Midbrain (tissue), 1 donor: ENCODE data around the gene NUAK1.
"Not testable (repeated sequence)": the region's sequence is repeated elsewhere in the genome, so short reads cannot be mapped to it uniquely, and the experiment has no call there.

Experiments used
- DNase-seq: peaks from one replicate; lab custom pipeline; 2025; lab: John Stamatoyannopoulos, UW

NUAK1 gene

GRCh38 chr12:106146987-106147386, 8.2 kb upstream of the NUAK1 start:
- DNase-seq: no peak

GRCh38 chr12:106145539-106146447, 7.0 kb upstream of the NUAK1 start:
- peak; percentile 63 for DNase-seq

GRCh38 chr12:106144847-106145246, 6.1 kb upstream of the NUAK1 start:
- no peak for DNase-seq

GRCh38 chr12:106142591-106143261, 4.0 kb upstream of the NUAK1 start:
- DNase-seq: no peak

DNA sequence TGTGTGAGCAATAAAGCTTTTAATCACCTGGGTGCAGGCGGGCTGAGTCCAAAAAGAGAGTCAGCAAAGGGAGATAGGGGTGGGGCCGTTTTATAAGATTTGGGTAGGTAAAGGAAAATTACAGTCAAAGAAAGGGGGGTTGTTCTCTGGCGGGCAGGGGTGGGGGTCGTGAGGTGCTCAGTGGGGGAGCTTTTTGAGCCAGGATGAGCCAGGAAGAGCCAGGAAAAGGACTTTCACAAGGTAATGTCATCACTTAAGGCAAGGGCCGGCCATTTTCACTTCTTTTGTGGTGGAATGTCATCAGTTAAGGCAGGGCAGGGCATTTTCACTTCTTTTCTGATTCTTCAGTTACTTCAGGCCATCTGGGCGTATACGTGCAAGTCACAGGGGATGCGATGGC, 3.2 kb upstream of the NUAK1 start:
- DNase-seq: not testable (repeated sequence)

GRCh38 chr12:106141452-106141851, 2.7 kb upstream of the NUAK1 start:
- DNase-seq: no peak

GRCh38 chr12:106141003-106141402, 2.2 kb upstream of the NUAK1 start:
- DNase-seq: no peak

GRCh38 chr12:106140223-106140986, 1.7 kb upstream of the NUAK1 start:
- no peak for DNase-seq

DNA sequence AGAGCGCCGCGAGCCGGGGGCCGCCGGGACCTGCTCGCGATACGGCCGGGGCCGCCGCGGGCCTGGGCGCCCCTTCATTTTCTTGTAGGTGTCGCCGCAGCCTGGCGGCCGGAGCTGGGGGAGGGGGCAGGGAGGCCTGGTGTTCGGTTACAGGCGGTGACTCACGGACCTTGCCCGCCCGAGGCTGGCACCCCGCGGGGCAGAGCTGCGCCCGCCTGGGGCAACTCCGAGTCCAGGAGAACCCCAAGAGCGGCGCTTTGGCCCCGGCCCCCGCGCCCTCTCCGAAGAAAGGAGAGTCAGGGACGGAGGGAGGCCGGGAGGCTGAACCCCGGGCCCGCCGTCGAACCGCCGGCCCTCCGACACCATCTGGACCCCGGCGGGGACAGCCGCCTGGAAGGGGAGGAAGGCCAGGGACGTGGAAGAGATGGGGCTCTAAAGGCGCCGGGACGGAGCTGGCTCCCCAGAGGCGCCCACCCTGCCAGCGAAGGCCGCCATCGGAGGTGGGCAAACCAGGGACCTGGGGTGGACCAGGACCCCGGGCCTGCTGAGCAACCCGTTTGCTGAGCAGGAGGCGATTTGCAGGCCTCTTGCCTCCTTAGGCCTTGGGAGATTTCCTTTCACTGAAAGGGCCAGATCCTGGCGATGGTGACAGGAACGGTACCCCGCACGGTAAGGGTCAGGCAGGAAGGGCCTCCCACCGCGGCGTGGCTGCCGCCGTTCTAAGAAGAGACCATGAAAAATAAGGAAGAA, 843 bp upstream of the NUAK1 start:
- DNase-seq: peak; percentile 41

DNA sequence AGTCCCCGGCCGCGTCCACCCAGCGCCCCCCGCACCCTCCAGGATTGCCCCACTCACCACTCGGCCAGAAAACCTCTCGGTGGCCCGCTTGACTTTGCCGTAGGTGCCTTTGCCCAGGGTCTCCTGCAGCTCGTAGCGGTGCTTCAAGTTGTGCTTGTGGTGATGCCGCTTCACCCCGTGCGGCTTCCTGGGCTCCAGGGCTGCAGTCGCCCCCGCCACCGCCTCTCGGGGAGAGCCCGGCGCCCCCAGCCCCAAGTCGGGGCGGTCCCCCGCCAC, 459 bp downstream of the NUAK1 start:
- DNase-seq: no peak

DNA sequence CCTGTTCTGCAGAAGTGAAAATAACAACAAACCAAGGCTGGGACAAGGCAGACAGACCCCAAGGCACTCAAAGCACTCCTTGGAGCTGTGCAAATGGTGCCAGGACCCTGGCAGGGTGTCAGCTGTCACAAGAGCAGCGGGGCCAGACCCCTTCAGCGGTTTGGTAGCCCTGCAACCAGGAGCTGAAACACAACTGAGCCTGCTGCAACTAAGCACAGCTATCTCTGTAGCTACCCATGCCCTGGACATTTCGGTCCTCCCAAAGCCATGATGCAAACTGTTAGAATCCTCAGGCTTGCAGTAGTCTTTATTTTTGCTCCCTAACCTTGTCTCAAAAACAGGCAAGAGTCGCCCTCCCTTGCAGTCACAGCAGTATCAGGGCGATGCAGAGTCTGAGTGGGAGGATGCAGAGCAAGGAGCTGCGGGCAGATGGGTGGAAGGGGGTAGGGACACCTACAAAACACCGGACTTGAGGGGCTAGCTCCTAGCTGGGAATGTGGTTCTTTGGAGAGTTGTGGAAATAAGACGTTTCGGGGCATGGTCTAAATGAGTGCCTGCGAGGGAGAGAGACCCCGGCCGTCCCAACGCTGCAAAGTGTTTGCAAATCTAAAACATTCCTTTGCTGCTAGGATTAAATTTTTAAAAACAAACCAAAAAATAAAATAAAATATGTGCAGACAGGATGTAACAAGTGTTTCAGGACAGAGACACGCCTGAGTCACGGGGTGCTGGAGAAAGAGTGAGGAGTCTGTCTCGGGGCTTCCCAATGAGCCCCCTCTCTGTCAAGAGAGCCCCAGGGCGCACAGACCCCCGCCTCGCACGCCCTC, 1.0 kb downstream of the NUAK1 start:
- DNase-seq: peak; percentile 46

DNA sequence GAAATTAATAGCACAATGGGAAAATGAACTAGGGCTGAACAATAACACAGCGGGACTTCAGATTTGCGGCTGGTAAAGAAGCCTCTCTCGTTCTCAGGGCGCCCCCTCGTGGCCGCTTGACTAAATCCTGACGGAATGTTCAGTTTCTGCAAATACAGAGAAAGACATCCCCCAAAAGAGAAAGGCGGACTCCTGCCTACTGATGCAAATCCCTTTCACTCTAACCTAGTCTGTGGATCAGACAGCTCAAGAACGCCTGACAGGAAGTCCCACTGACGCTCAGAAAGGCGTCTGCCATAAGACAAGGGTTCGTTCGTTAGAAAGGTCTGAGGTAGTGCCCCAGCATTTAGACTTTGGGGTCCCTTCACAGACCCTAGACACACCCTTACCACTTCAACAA, 2.5 kb downstream of the NUAK1 start:
- DNase-seq: peak; percentile 94

GRCh38 chr12:106135781-106136180, 3.0 kb downstream of the NUAK1 start:
- DNase-seq: peak; percentile 61

DNA sequence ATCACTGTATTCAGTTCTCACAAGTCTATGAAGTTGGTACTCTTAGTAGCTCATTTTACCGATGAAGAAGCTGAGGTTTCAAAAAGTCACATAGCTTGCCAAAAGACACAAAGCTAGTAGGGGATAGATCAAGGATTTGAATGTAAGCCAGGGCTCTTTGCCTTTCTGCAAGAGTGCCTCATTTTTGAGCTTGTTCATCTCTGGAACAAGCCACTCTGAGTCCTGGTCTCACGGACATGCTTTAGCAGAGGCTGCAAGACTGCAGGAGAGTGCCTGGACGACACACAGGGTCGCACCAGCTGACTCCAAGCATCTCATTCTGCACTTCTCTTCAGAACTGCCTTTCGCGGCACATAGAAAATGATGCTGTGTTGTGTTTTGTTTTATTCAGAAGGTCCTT, 3.7 kb downstream of the NUAK1 start:
- DNase-seq: peak; percentile 34

DNA sequence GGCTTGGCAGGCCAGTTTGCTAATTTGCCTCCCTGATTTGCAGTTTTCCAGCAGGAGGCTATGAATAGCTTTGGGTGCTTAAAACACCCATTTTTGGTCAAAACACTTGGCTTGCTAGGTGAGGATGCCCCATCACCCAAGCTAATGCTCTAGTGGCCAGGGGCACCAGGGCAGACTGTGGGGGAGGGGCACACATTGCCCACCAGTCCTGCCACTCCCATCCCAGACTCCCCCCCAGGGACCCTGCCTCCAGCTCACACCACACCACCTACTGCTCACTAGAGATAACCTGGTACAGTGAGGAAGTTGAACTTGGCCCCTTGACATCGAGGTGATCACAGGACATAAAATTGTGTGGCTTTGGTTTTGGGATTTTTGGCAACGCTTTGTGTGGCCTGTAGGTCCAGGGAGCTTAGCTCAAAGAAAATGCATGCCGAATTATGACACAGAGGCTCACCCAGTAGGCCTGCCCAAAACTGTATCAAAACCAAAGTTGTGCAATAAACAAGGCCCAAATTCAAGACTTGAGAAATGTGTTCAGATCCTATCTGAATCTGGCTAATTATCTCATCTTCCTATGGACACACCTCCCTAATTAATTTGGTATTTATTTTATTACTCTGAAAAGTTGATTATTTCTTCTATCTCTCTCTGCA, 4.3 kb downstream of the NUAK1 start:
- DNase-seq: no peak

- no peak for DNase-seq
Measured at GRCh38 chr12:106133136-106134087, 5.3 kb downstream of the NUAK1 start.

- no peak for DNase-seq
Measured at GRCh38 chr12:106132175-106133135, 6.3 kb downstream of the NUAK1 start.

DNA sequence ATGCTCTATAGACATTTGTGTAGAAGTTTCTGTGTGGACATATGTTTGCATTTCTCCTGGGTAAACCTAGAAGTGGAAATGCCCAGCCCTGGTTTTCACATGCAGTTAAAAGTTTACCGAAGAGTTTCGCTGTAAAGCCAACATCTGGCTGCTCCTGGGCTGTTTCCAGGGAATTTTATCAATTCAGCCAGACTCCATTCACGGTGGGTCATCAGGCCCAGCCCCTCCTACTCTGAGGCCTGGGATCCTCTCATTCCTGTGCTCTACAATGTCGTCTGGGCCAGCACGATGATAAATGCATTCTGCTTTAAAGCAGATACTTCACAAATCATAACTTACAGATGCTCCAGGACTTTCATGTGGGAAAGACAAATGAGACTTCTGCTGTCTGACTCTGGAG, 7.1 kb downstream of the NUAK1 start:
- no peak for DNase-seq
